SKM-1 (cell line): ENCODE measurements around the gene FBXW7.

ENCODE experiments used
- DNase-seq: peaks from one replicate; lab custom pipeline; 2025; ENCODE audit not compliant: unreplicated experiment; lab: John Stamatoyannopoulos, UW

Gene FBXW7

DNA sequence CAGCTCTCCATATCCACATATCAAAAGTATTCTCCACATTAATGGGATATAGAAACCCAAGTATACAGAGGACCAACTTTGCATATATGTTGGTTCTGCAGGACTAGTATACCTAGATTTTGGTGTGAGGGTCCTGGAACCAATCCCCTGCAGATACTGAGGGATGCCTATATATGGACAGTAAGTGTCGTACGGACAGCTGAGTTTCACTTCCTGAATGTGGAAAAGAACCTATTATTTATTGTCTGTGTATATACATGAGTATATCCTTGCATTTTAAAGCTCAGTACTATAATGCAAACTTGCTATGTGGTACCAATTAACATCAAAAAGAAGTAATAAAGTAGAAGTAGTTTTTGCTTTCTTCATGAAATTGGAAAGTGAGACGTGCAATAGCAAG lies 101.9 kb downstream of the FBXW7 start:
- no peak for DNase-seq

- DNase-seq = no peak
These were observed 104.1 kb downstream of the FBXW7 start for GRCh38 chr4:152431784-152432183.

DNA sequence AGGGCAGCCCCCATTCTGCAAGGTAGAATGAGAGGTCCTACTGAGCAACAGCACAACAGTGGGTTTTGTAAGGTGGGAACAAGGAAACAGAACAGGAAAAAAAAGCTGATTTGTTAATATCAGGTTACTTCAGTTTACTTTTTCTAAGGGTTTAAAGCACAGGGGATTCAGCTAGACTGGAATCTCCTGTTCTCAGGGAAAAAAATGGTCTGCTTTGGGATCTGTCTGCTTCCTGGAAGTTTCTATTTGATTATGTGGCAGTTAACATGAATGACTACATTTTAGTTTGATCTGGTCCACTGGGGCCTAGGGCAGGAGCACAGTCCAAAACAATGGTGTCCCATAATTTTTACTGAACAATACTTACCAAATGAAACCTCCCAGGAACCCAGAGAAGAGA lies 104.6 kb downstream of the FBXW7 start:
- no peak for DNase-seq

- no peak for DNase-seq
These were observed 105.4 kb downstream of the FBXW7 start for GRCh38 chr4:152430507-152430906.

DNA sequence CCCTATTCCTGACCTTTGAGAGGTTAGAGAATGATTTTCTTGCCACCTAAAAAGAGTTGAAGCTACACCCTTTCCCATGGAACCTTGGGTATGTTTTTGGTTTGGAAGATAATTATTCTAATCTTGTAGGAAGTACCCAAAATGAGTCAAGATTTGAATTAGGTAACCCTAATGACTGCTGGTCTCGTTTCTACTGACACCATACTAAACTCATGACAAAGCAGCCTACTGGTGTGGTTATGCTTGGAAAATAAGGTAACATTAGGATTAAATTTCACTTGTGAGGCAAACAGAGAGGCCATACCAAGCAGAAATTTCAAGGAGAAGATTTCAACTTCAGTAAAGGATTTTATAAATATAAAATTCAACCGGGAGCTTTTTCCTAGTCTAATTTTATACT lies 107.9 kb downstream of the FBXW7 start:
- DNase-seq = no peak

- DNase-seq = peak; percentile 73
These were observed 110.9 kb downstream of the FBXW7 start for GRCh38 chr4:152424977-152425376.

DNA sequence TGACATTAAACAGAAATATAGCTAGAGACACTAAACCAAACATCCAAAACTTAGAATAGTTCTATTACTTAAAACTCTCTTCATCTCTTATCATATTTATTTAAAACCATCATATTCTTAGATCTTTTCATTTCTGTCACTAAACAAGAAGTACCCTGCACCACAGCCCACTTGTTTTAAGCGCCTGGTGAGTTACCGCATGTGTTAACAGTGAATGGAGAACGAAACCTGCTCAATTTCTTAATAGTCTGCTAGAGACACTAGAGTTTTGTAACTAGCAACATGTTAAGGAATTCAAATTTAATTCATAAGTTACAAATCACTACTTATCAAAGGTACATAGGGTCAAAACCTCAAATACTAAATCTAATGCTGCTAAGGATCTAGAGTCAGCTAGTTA lies 111.5 kb downstream of the FBXW7 start:
- DNase-seq = no peak

DNA sequence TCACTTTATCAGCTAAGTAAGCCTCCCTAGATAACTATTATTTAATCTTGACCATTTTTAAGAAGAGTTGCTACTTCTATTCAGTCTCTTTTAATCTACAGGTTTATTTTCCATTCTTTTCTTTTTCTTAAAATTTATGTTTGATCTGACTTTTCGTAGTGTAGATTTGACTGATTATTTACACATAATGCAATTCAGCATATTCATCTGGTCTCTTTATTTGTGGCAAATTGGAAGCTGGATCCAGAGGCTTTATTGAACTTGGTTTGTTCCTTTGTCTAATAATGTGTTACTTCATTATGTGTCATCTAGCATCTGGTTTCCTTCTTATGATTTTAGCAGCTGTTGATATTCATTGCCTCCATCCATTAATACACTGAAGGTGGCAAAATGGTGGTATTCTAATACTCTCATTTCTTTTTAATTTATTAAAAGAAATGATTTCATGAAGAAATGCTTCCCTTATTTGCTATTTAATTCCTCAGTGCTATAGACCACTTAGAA lies 113.0 kb downstream of the FBXW7 start:
- DNase-seq = no peak

- DNase-seq = no peak
These were observed 114.3 kb downstream of the FBXW7 start for GRCh38 chr4:152421576-152421975.

DNA sequence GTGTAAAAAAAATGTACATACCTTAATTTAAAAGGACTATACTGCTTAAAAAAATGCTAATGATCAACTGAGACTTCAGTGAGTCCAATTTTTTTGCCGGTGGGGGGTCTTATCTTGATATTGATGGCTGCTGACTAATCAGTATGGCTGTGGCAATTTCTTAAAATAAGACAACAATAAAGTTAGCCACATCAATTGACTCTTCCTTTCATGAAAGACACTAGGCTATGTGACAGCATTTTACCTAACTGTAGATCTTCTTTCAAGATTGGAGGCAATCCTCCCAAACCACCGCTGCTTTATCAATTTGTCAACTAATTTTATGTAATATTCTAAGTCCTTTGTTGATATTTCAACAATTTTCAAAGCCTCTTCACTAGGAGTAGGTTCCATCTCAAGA lies 116.1 kb downstream of the FBXW7 start:
- no peak for DNase-seq

DNA sequence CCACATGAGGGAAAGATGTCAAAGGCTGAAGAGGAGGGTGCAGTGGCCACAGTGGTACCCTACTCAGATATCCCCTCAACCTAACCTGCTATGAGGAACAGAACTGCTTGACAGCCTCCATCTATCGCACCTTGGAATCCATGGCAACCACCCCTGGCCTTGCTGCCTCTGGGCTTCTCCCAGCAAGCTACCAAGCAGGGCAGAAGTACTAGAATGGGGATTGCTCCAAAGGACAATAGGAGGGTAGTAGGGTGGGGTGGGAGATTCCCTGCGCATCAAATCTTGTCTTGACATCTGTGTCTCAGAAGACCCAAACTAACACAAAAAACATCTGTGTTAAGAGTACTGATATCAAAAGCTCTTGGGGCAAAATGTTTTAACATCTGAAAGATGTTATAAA lies 118.2 kb downstream of the FBXW7 start:
- no peak for DNase-seq

DNA sequence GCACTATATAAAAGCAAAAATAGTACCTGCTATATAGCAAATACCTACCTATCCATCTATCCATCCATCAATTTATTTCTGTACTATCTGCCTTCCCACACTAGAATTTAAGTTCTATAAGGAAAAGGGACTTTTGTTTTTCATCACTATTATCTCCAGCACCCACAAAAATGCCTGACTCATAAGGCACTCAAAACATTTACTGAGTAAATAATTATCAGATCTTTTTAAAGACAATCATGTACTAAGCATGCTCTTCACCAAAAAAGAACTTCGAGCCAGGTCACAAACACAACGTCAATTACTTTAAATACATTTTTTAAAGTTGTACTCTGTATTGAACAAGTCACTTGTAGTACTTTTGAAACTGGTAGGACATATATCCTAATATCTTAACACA lies 119.9 kb downstream of the FBXW7 start:
- no peak for DNase-seq

DNA sequence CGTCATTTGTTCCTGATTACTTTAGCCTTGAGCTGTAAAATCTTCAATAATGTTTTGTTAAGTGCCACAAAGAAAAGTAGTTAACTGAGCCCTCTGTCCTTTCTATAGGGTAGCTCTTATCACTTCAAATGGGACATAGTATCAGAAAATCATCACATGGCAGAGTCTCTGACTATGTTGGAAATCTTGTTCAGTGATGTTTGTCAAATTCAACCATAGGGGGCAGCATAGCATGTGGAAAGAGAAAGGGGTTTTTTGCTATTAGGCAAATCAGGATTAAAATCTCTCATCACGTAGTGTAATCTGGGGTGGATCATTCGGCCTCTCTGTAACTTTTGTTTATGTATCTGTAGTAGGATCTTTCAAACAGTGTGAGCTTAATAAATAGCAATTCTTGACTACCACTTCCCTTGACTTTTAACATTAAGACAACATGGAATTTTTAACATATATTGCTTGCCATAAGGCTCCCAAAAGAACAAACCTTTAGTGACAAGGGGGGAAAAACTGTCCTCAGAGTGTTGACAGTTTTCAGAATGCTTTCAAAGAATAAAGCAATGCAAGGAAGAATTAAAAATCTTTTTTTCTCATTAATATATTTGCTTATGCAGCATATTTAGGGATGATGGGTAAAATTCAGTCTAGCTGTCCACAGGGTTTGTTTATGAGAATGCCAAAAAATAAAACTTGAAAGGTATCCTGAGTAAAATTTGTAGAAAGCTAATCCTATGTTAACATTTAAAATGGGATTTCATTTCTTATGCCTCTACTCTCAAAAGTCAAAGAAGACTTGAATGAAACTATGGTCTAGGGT lies 127.2 kb downstream of the FBXW7 start:
- DNase-seq = peak; percentile 37

DNA sequence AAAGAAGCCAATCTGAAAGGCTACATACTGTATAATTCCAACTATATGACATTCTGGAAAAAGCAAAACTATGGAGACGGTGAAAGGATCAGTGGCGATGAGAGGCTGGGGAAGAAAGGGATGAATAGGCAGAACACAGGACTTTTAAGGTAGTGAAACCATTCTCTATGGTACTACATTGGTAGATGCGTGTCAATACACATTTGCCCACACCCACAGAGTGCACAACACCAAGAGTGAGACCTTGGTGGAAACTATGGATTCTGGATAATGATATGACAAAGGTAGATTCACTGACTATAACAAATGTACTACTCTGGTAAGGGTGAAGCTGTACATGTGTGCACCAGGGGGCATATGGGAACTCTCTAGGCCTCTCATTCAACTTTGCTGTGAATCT lies 134.5 kb downstream of the FBXW7 start:
- DNase-seq = no peak

DNA sequence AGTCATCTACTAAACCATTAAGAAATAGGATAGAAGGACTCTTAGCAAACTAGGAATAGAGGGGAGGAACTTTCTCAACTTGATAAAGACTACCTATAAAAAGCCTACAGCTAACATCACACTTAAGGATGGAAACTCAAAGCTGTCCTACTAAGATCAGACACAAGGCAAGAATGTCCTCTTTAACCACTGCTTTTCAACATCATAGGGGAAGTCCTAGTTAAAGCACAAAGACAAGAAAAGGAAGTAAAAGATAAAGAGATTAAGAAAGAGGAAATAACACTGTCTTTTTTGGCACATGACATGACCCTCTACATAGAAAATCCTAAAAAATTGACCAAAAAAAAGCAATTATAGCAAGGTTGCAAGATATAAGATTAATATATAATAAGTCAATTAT lies 136.6 kb downstream of the FBXW7 start:
- DNase-seq = peak; percentile 96

GRCh38 chr4:152398060-152398459 lies 137.8 kb downstream of the FBXW7 start:
- DNase-seq = no peak

GRCh38 chr4:152394791-152395190 lies 141.1 kb downstream of the FBXW7 start:
- no peak for DNase-seq

DNA sequence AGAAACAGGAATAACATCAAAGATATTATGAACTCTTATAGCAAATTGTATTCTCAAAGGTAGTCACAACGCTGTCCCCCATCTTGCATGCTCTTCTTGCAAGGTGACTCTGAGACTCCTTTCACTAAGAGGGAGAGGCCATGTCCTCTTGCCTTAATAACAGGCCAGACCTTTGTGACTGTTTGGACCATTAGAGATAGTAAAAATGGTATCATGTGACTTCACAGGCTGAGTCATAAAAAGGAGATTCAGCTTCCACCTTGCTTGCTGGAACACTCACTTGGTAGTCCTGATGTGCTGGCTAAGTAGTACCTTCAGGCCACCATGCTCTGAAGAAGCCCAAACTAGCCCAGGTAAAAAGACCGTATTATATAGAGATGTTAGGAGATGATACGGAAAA lies 143.8 kb downstream of the FBXW7 start:
- no peak for DNase-seq

- DNase-seq = no peak
These were observed 145.7 kb downstream of the FBXW7 start for GRCh38 chr4:152390216-152390615.

- DNase-seq = no peak
These were observed 146.5 kb downstream of the FBXW7 start for GRCh38 chr4:152389359-152389758.

GRCh38 chr4:152385551-152385950 lies 150.3 kb downstream of the FBXW7 start:
- DNase-seq = no peak

DNA sequence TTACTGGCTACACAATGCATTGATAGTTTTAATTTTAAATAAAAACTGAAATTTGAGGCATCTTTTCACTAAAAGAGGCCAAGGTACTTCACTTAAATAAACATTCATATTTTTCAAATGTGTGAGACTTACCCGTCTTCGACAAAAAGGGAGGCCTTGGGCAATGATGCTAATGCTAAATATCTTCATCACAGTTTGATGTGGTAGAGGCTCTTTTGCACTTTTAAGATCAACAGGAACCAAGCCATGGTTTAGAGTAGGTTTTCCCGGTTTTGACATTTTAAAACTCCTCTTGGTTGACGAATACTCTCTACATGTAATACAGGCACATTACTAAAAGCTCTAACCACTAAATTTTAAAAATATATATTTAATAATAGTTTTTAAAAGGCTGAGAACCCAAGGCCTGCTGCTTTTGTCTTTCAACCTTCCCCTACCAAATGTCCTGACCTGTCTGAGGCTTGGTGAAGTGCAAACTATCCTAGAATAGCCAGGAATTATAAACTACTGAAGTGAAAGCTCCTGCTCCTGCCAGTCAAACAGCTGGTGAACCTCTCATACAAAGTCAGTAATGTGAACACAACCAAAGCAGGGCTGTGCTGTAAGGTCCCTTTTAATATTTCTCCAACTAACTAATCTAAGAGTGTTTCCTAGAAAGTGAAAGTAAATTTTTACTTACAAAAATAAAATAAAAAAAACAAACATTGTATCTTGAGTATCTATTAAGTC lies 153.7 kb downstream of the FBXW7 start:
- DNase-seq = no peak
